ENCODE results near the gene FBXL15. TPM values are rescaled to one million over a fixed set of nuclear protein-coding genes. Genes with fewer than 3 reads are reported as not detected.
A peak's percentile ranks its signal among the peaks of the same experiment; 100 is the strongest.
"Not testable (repeated sequence)": the region's sequence is repeated elsewhere in the genome, so short reads cannot be mapped to it uniquely, and the experiment has no call there.

Gene FBXL15
- total RNA-seq, 1 donor from 2014 or later: 3.1 TPM

DNA sequence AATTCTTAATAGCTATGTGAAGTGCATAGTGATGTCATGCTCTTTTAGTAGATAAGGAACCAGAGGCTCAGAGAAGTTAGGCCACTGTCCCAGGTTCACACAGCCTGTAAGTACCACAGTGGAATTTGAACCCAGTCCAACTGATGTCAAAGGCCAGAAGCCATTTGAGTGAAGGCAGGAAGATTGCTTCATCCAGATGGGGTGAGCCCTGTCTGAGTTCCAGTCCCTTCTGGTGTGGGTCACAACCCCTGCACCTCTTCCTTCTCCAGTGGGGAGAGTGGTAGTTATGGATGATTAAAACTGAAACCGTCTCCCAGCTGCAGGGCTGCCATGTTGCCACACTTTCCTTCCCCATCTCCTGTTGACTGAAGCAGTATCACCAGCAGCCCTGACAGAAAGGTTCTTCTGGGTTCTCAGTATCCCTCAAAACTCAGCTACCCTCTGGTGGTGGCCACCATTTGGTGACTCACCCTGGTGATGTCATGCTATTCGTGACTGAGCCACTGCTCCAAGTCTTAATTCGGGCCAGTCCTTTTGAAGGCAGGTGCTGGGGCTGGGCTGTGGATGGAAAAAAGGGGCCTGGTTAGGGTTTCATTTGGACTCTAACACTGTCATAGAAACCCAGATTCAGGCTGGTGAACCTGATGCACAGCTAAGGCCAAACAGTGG lies 32.2 kb downstream of the FBXL15 start:
- Histone ChIP-seq H3K9me3 (ENCODE audit: control insufficient read depth in 3 of 3, low read length in 3 of 3) (no peaks in the 10 kb centered on the region), H3K27me3 (ENCODE audit: control insufficient read depth in 3 of 3, insufficient read depth in 3 of 3, low read length in 3 of 3) (no peaks in the 10 kb centered on the region), H3K9ac (ENCODE audit: low read depth in 1 of 3, low read length in 3 of 3) (no peak overlapping the region), H3K36me3 (ENCODE audit: control insufficient read depth in 3 of 3, insufficient read depth in 3 of 3, low read length in 3 of 3) (peaks cover 0 to 4% (median 0%) of the 10 kb centered on the region in 3 donors), H3K4me3 (ENCODE audit: low read length in 3 of 3) (peak overlapping the region in 1 of 3 donors; percentile 27), H3K4me1 (ENCODE audit: control insufficient read depth in 3 of 3, insufficient read depth in 3 of 3, low read length in 3 of 3) (peaks cover 16 to 26% (median 18%) of the 10 kb centered on the region in 3 donors), H3K27ac (ENCODE audit: low read depth, low read length) (peak overlapping the region; percentile 66)

DNA sequence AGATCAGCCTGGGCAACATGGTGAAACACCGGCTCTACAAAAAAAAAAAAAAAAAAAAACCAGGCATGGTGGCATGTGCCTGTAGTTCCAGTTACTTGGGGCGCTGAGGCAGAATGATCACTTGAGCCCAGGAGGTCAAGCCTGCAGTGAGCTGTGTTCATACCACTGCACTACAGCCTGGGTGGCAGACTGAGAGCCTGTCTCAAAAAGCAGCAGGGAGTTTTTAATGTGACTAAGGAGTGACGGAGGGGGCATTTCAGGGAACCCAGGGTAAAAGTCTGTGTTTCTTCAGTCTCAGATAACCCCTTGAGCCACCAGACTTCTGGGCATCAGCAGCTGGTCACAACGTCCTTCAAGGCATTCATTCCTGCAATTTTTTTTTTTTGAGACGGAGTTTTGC lies 32.9 kb downstream of the FBXL15 start:
- peaks cover 0 to 4% (median 0%) of the 10 kb centered on the region in 3 donors for H3K36me3 ChIP-seq (ENCODE audit: control insufficient read depth in 3 of 3, insufficient read depth in 3 of 3, low read length in 3 of 3)
- no peaks in the 10 kb centered on the region for H3K27me3 ChIP-seq (ENCODE audit: control insufficient read depth in 3 of 3, insufficient read depth in 3 of 3, low read length in 3 of 3)
- peaks cover 16 to 26% (median 18%) of the 10 kb centered on the region in 3 donors for H3K4me1 ChIP-seq (ENCODE audit: control insufficient read depth in 3 of 3, insufficient read depth in 3 of 3, low read length in 3 of 3)
- no peak overlapping the region for H3K9ac ChIP-seq (ENCODE audit: low read depth in 1 of 3, low read length in 3 of 3)
- H3K9me3 ChIP-seq (ENCODE audit: control insufficient read depth in 3 of 3, low read length in 3 of 3): no peaks in the 10 kb centered on the region
- H3K4me3 ChIP-seq (ENCODE audit: low read length in 3 of 3): no peak overlapping the region
- peak overlapping the region; percentile 66 for H3K27ac ChIP-seq (ENCODE audit: low read depth, low read length)

DNA sequence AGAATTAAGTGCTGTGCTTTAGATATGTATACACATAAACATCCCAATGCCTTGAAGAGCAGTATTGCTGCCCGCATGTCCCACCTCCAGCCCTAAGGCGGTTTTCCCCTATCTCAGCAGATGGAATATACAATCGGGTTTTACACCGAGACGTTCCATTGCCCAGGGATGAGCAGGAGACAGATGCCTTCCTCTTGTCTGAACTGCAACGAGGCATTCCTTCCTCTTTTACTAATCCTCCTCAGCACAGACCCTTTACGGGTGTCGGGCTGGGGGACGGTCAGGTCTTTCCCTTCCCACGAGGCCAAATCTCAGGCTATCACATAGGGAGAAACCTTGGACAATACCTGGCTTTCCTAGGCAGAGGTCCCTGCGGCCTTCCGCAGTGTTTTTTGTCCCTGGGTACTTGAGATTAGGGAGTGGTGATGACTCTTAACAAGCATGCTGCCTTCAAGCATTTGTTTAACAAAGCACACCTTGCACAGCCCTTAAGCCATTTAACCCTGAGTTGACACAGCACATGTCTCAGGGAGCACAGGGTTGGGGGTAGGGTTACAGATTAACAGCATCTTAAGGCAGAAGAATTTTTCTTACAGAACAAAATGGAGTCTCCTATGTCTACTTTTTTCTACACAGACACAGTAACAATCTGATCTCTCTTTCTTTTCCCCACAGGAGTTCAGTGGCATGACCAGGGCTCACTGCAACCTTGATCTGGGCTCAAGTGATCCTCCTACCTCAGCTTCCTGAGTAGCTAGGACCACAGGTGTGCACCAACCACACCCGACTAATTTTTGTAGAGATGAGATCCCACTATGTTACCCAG lies 34.2 kb downstream of the FBXL15 start:
- H3K9me3 ChIP-seq (ENCODE audit: control insufficient read depth in 3 of 3, low read length in 3 of 3); H3K4me3 ChIP-seq (ENCODE audit: low read length in 3 of 3); H3K36me3 ChIP-seq (ENCODE audit: control insufficient read depth in 3 of 3, insufficient read depth in 3 of 3, low read length in 3 of 3); H3K9ac ChIP-seq (ENCODE audit: low read depth in 1 of 3, low read length in 3 of 3); H3K27ac ChIP-seq (ENCODE audit: low read depth, low read length); H3K27me3 ChIP-seq (ENCODE audit: control insufficient read depth in 3 of 3, insufficient read depth in 3 of 3, low read length in 3 of 3): not testable (repeated sequence)
- H3K4me1 ChIP-seq (ENCODE audit: control insufficient read depth in 3 of 3, insufficient read depth in 3 of 3, low read length in 3 of 3): peaks cover 15 to 26% (median 16%) of the 10 kb centered on the region in 3 donors

DNA sequence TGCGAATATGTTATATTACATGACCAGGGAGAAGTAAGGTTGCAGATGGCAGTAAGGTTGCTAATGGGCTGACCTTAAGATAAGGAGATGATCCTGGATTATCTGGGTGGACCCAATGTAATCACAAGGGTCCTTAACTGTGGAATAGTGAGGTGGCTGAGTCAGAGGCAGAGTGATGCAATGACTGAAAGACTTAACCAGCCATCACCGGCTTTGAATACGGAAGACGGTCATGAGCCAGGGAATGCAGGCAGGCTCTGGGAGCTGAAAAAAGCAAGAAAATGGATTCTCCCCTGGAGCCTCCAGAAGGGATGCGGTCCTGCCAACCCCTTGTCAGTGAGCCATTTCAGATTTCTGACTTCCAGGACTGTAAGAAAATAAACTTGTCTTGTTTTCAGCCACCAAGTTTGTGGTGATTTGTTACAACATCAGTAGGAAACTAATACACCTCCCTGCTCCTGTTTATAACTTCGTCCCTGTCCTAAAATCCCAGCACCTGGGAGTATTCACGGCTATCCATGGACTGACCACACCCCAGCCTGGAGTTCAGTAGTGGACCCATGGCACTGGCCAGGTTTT lies 35.3 kb downstream of the FBXL15 start:
- no peaks in the 10 kb centered on the region for H3K27me3 ChIP-seq (ENCODE audit: control insufficient read depth in 3 of 3, insufficient read depth in 3 of 3, low read length in 3 of 3)
- H3K4me1 ChIP-seq (ENCODE audit: control insufficient read depth in 3 of 3, insufficient read depth in 3 of 3, low read length in 3 of 3): peaks cover 15 to 27% (median 16%) of the 10 kb centered on the region in 3 donors
- no peak overlapping the region for H3K4me3 ChIP-seq (ENCODE audit: low read length in 3 of 3)
- no peak overlapping the region for H3K9ac ChIP-seq (ENCODE audit: low read depth in 1 of 3, low read length in 3 of 3)
- peaks cover 0 to 4% (median 0%) of the 10 kb centered on the region in 3 donors for H3K36me3 ChIP-seq (ENCODE audit: control insufficient read depth in 3 of 3, insufficient read depth in 3 of 3, low read length in 3 of 3)
- no peaks in the 10 kb centered on the region for H3K9me3 ChIP-seq (ENCODE audit: control insufficient read depth in 3 of 3, low read length in 3 of 3)
- no peak overlapping the region for H3K27ac ChIP-seq (ENCODE audit: low read depth, low read length)

DNA sequence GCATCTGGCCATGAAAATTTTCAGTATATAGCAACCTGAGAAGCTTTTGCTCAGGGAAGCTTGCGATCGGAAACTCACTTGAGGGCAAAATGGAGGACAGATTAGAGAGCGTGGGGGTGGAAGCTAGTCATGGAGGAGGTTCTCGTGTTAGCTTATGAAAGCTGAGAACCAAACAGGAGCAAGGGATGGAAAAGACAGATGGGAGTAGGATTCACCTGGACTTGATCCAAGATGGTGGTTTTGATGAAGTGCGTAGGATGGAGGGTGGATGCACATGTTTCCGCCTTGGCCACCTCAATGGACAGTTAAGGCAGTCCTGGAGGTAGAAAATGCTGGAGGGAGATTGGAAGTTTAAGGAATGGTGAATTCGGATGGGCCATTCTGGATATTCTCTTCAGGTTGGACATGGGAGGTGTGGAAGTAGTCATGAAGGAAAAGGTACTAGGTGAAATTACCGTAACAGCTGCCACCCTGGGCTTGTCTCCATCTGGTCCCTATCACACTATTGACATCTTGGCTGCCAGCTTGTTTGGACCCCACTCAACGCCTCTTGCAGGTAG lies 37.0 kb downstream of the FBXL15 start:
- peaks cover 13 to 25% (median 20%) of the 10 kb centered on the region in 3 donors for H3K4me1 ChIP-seq (ENCODE audit: control insufficient read depth in 3 of 3, insufficient read depth in 3 of 3, low read length in 3 of 3)
- no peaks in the 10 kb centered on the region for H3K9me3 ChIP-seq (ENCODE audit: control insufficient read depth in 3 of 3, low read length in 3 of 3)
- peaks cover 0 to 4% (median 0%) of the 10 kb centered on the region in 3 donors for H3K36me3 ChIP-seq (ENCODE audit: control insufficient read depth in 3 of 3, insufficient read depth in 3 of 3, low read length in 3 of 3)
- H3K4me3 ChIP-seq (ENCODE audit: low read length in 3 of 3): no peak overlapping the region
- no peak overlapping the region for H3K27ac ChIP-seq (ENCODE audit: low read depth, low read length)
- no peak overlapping the region for H3K9ac ChIP-seq (ENCODE audit: low read depth in 1 of 3, low read length in 3 of 3)
- no peaks in the 10 kb centered on the region for H3K27me3 ChIP-seq (ENCODE audit: control insufficient read depth in 3 of 3, insufficient read depth in 3 of 3, low read length in 3 of 3)

DNA sequence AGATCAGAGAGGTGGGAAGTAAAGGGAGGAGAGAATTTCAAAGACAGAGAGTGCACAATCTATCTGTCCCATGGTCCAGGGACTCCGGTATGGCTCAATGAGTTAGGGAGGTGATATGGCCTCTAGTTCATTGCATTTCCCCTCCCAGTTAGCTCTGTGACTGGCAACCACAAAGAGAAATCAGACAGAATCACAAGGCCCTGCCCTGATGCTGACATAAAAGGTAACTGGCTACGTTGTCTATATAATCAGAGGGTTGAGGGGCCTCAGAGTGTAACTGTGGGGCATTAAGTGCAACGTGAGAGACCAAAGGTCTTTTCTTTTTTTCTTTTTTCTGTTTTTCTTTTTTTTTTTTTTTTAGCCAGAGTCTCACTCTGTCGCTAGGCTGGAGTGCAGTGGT lies 38.0 kb downstream of the FBXL15 start:
- H3K9ac ChIP-seq (ENCODE audit: low read depth in 1 of 3, low read length in 3 of 3): no peak overlapping the region
- peaks cover 9 to 16% (median 15%) of the 10 kb centered on the region in 3 donors for H3K4me1 ChIP-seq (ENCODE audit: control insufficient read depth in 3 of 3, insufficient read depth in 3 of 3, low read length in 3 of 3)
- H3K27ac ChIP-seq (ENCODE audit: low read depth, low read length): no peak overlapping the region
- H3K27me3 ChIP-seq (ENCODE audit: control insufficient read depth in 3 of 3, insufficient read depth in 3 of 3, low read length in 3 of 3): no peaks in the 10 kb centered on the region
- no peaks in the 10 kb centered on the region for H3K9me3 ChIP-seq (ENCODE audit: control insufficient read depth in 3 of 3, low read length in 3 of 3)
- no peak overlapping the region for H3K4me3 ChIP-seq (ENCODE audit: low read length in 3 of 3)
- peaks cover 0 to 4% (median 0%) of the 10 kb centered on the region in 3 donors for H3K36me3 ChIP-seq (ENCODE audit: control insufficient read depth in 3 of 3, insufficient read depth in 3 of 3, low read length in 3 of 3)

DNA sequence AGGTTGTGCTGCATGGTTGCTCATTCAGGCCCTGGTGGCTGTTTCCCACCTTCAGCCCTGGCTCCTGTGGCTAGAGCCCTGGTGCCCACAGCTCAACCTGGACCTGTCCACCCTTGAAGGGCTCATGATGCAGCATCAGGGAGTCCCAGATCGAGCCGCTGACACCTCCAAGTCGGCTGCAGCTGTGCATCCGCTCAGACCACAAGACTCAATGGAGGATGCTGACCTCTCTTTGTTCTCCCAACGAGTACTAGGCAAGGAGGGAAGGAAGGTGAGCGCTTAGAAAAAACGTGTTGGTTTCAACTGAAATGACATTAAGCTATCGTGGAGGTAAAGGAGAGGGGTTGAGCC lies 40.2 kb downstream of the FBXL15 start:
- H3K27ac ChIP-seq (ENCODE audit: low read depth, low read length): no peak overlapping the region
- no peaks in the 10 kb centered on the region for H3K9me3 ChIP-seq (ENCODE audit: control insufficient read depth in 3 of 3, low read length in 3 of 3)
- H3K4me1 ChIP-seq (ENCODE audit: control insufficient read depth in 3 of 3, insufficient read depth in 3 of 3, low read length in 3 of 3): peaks cover 9 to 16% (median 15%) of the 10 kb centered on the region in 3 donors
- no peaks in the 10 kb centered on the region for H3K27me3 ChIP-seq (ENCODE audit: control insufficient read depth in 3 of 3, insufficient read depth in 3 of 3, low read length in 3 of 3)
- H3K36me3 ChIP-seq (ENCODE audit: control insufficient read depth in 3 of 3, insufficient read depth in 3 of 3, low read length in 3 of 3): peaks cover 0 to under 1% (median 0%) of the 10 kb centered on the region in 3 donors
- H3K9ac ChIP-seq (ENCODE audit: low read depth in 1 of 3, low read length in 3 of 3): peak overlapping the region; percentile 20 to 78 (median 23)
- H3K4me3 ChIP-seq (ENCODE audit: low read length in 3 of 3): peak overlapping the region; percentile 67 to 88 (median 76)

DNA sequence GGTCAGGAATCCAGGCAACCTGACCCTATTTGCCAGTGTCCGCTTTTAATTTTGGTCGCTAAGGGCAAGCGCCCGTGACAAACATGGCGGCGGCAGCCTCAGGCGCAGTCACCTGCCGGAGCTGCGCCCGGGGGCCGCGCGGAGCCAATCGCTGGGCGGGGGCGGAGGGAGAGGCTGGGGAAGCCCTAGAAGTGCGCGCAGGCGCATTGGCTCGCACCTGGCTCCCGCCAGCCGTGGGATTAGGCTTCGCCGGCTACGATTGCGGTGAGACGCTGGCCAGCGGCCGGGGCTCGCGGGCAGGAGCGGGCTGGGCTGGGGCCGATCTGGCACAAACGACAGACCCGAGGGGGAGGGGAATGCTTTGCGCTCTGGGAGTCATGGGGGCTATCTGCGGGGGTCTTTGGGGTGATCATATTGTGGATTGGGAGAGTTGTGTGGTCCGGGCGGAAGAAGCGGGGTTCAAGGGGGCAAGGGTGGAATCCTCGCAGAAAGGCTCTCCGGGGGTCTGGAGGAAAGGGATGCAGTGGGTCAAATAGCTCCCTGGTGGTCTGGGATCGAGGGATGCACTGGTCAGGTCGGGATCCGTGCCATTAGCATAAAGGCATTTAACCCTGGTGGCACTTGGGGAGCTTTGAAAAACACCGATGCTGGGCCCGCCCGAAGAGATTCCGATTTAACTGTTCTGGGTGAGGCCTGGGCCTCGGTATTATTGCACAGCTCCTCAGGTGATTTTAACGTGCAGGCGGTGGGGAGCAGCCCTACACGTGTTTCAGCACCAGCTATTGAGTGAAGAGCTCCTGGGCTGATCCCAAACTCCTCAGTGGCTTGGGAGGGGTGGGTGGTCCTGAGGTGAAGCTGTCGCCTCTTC lies 40.8 kb downstream of the FBXL15 start:
- Histone ChIP-seq H3K4me1 (ENCODE audit: control insufficient read depth in 3 of 3, insufficient read depth in 3 of 3, low read length in 3 of 3) (peaks cover 9 to 16% (median 15%) of the 10 kb centered on the region in 3 donors), H3K4me3 (ENCODE audit: low read length in 3 of 3) (peak overlapping the region; percentile 67 to 88 (median 76)), H3K9ac (ENCODE audit: low read depth in 1 of 3, low read length in 3 of 3) (peak overlapping the region; percentile 74 to 78 (median 77)), H3K36me3 (ENCODE audit: control insufficient read depth in 3 of 3, insufficient read depth in 3 of 3, low read length in 3 of 3) (no peaks in the 10 kb centered on the region), H3K9me3 (ENCODE audit: control insufficient read depth in 3 of 3, low read length in 3 of 3) (no peaks in the 10 kb centered on the region), H3K27me3 (ENCODE audit: control insufficient read depth in 3 of 3, insufficient read depth in 3 of 3, low read length in 3 of 3) (no peaks in the 10 kb centered on the region), H3K27ac (ENCODE audit: low read depth, low read length) (no peak overlapping the region)

DNA sequence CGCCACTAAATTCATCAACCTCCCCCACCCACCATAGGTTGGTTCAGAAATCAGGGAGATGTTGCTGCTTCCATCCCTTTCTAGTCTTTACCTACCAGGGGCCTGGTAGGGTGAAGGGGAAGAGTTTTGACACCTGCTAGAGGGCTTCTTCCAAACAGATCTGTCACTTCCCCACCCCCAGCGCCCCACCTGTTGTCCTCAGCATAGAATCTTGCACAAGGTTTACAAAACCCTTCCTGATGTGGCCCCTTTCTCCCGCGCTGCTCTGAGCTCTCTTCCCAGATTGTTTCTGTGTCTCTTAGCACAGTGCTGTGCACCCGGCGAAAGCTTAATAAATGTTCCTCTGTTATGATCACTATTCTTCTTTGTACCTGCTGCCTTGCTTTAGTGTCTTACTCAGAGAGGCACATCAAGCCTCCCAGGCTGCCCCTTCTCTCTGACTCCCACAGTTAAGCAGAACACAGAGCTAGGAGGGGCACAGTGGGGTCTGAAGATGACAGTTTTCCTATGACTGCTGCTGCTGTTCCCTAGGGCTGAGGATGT lies 41.9 kb downstream of the FBXL15 start:
- Histone ChIP-seq H3K27ac (ENCODE audit: low read depth, low read length) (no peak overlapping the region), H3K4me1 (ENCODE audit: control insufficient read depth in 3 of 3, insufficient read depth in 3 of 3, low read length in 3 of 3) (peaks cover 9 to 16% (median 15%) of the 10 kb centered on the region in 3 donors), H3K4me3 (ENCODE audit: low read length in 3 of 3) (no peak overlapping the region), H3K36me3 (ENCODE audit: control insufficient read depth in 3 of 3, insufficient read depth in 3 of 3, low read length in 3 of 3) (no peaks in the 10 kb centered on the region), H3K9ac (ENCODE audit: low read depth in 1 of 3, low read length in 3 of 3) (peak overlapping the region in 2 of 3 donors; percentile 25 to 77), H3K9me3 (ENCODE audit: control insufficient read depth in 3 of 3, low read length in 3 of 3) (no peaks in the 10 kb centered on the region), H3K27me3 (ENCODE audit: control insufficient read depth in 3 of 3, insufficient read depth in 3 of 3, low read length in 3 of 3) (no peaks in the 10 kb centered on the region)

Measured in skeletal muscle tissue (tissue), 4 donors.